Left lung (tissue), 10 donors: ENCODE data around the gene LDLRAD2. TPM values are rescaled to one million over a fixed set of nuclear protein-coding genes. Genes with fewer than 3 reads are reported as not detected.

ENCODE experiments used
- ATAC-seq: fragments of 200-7000 bp; cut with Tn5 transposase; one replicate; pipeline ENCODE4 v1.9.1; 2020; ENCODE audit warnings: moderate library complexity
- DNase-seq, 4 donors: peaks; one replicate each; pipeline ENCODE4 v3.0.0-alpha.2; 2013 to 2020
- H3K27ac ChIP-seq, 2 donors: fragments of 200-600 bp; sonication (generic) in 1 of 2; one replicate each; pipeline versions ENCODE4 v1.5.0 to v1.8.0; 2020 to 2021
- H3K27me3 ChIP-seq, 2 donors: fragments of 200-600 bp; sonication (generic) in 1 of 2; one replicate each; pipeline versions ENCODE4 v1.5.0 to v1.8.0; 2020 to 2021
- H3K36me3 ChIP-seq, 2 donors: fragments of 200-600 bp; sonication (generic) in 1 of 2; one replicate each; pipeline versions ENCODE4 v1.5.0 to v1.8.0; 2020 to 2021
- H3K4me1 ChIP-seq, 2 donors: fragments of 200-600 bp; one replicate each; pipeline ENCODE4 v1.8.0; 2021
- H3K4me3 ChIP-seq, 2 donors: fragments of 200-600 bp; sonication (generic) in 1 of 2; one replicate each; pipeline versions ENCODE4 v1.5.0 to v1.8.0; 2020 to 2021; ENCODE audit warnings: mild to moderate bottlenecking in 1 of 2
- H3K9me3 ChIP-seq, 2 donors: fragments of 200-600 bp; sonication (generic) in 1 of 2; one replicate each; pipeline versions ENCODE4 v1.5.0 to v1.8.0; 2020 to 2021
- CTCF ChIP-seq, 2 donors: fragments of 200-600 bp; sonication (generic) in 1 of 2; IDR thresholded peaks; one replicate each; pipeline versions ENCODE4 v1.5.0 to v1.8.0; 2021; ENCODE audit warnings: antibody characterized with exemption in 2 of 2
- intact Hi-C, 2 donors: fragments of 100-400 bp; cut with DNase I; formaldehyde crosslinking; loops; one replicate each; pipeline versions ENCODE4 v1.11.2 to v1.14.2; 2022
- polyA plus RNA-seq, 6 donors: library from polyadenylated mRNA; unstranded; fragments of 120-200 nt; gene quantifications; one replicate each; pipeline ENCODE4 v1.2.1, GENCODE V29; 2013; ENCODE audit not compliant: insufficient read length in 6 of 6
- total RNA-seq, 2 donors: library from RNA; stranded (reverse); fragmentation: NEBNext Ultra II Directional; extraction: Animal tissue kit (Norgen Biotek cat#: 25700); gene quantifications; one replicate each; pipeline ENCODE4 v1.2.1, GENCODE V29; 2021
- donor health status: DM: no; HTN: yes; CAD: no.
- donor health status: DM: no; HTN: no; CAD: no.

Gene LDLRAD2
- total and polyA plus RNA-seq, 8 donors, result 0.10 to 5.9 (median 5.1) TPM

GRCh38 chr1:21865943-21866706 lies 54.1 kb downstream of the LDLRAD2 start:
- peaks cover 0 to 48% of the 10 kb centered on the region in 2 donors for H3K36me3 ChIP-seq
- no peak overlapping the region for H3K27ac ChIP-seq
- intact Hi-C loops, result no loop called here
- no peaks in the 10 kb centered on the region for H3K9me3 ChIP-seq
- peaks cover 0 to 5% of the 10 kb centered on the region in 2 donors for H3K4me1 ChIP-seq
- no peak for TF ChIP-seq CTCF (IDR thresholded peaks at IDR 0.05)
- no peak overlapping the region for H3K4me3 ChIP-seq
- ATAC-seq, result no peak
- peak in 1 of 4 donors; percentile 8 for DNase-seq
- no peaks in the 10 kb centered on the region for H3K27me3 ChIP-seq

GRCh38 chr1:21866707-21867043 lies 54.6 kb downstream of the LDLRAD2 start:
- Histone ChIP-seq H3K4me1 (peaks cover 0 to 5% of the 10 kb centered on the region in 2 donors), H3K4me3 (no peak overlapping the region), H3K9me3 (no peaks in the 10 kb centered on the region), H3K27me3 (no peaks in the 10 kb centered on the region), H3K36me3 (peaks cover 0 to 48% of the 10 kb centered on the region in 2 donors), H3K27ac (no peak overlapping the region)
- intact Hi-C loops, result no loop called here
- no peak for TF ChIP-seq CTCF (IDR thresholded peaks at IDR 0.05)
- DNase-seq (no peak), ATAC-seq (no peak)

GRCh38 chr1:21867451-21867996 lies 55.5 kb downstream of the LDLRAD2 start:
- DNase-seq (no peak), ATAC-seq (no peak)
- Histone ChIP-seq H3K4me3 (no peak overlapping the region), H3K36me3 (peaks cover 0 to 50% of the 10 kb centered on the region in 2 donors), H3K9me3 (no peaks in the 10 kb centered on the region), H3K27me3 (no peaks in the 10 kb centered on the region), H3K4me1 (peaks cover 0 to 5% of the 10 kb centered on the region in 2 donors), H3K27ac (no peak overlapping the region)
- TF ChIP-seq CTCF (IDR thresholded peaks at IDR 0.05), result no peak
- intact Hi-C loops, result no loop called here

GRCh38 chr1:21868482-21868881 lies 56.4 kb downstream of the LDLRAD2 start:
- no peak for TF ChIP-seq CTCF (IDR thresholded peaks at IDR 0.05)
- Histone ChIP-seq H3K9me3 (no peaks in the 10 kb centered on the region), H3K4me3 (no peak overlapping the region), H3K27me3 (no peaks in the 10 kb centered on the region), H3K4me1 (peaks cover 0 to 5% of the 10 kb centered on the region in 2 donors), H3K36me3 (peaks cover 0 to 55% of the 10 kb centered on the region in 2 donors), H3K27ac (no peak overlapping the region)
- ATAC-seq, result no peak
- no peak for DNase-seq
- intact Hi-C loops, result no loop called here

GRCh38 chr1:21868941-21869454 lies 56.9 kb downstream of the LDLRAD2 start:
- no peak overlapping the region for H3K4me3 ChIP-seq
- DNase-seq (peak in 1 of 4 donors; percentile 51), ATAC-seq (no peak)
- H3K27ac ChIP-seq, result no peak overlapping the region
- H3K27me3 ChIP-seq, result no peaks in the 10 kb centered on the region
- TF ChIP-seq CTCF (IDR thresholded peaks at IDR 0.05), result no peak
- intact Hi-C loops, result no loop called here
- H3K36me3 ChIP-seq, result peaks cover 0 to 55% of the 10 kb centered on the region in 2 donors
- H3K9me3 ChIP-seq, result no peaks in the 10 kb centered on the region
- peaks cover 0 to 5% of the 10 kb centered on the region in 2 donors for H3K4me1 ChIP-seq
